ENCODE measurements around the gene ATF1. TPM values are rescaled to one million over a fixed set of nuclear protein-coding genes. Genes with fewer than 3 reads are reported as not detected.
"Not testable (repeated sequence)": the region's sequence is repeated elsewhere in the genome, so short reads cannot be mapped to it uniquely, and the experiment has no call there.

ATF1 gene
- total and polyA plus RNA-seq, 2 experiments from 2014 or later, result 24.7 to 35.5 TPM

- H3K79me2 ChIP-seq, result no peaks in the 10 kb centered on the region
- H3K4me1 ChIP-seq (ENCODE audit: insufficient read depth), result no peaks in the 10 kb centered on the region
- H2AFZ ChIP-seq, result peak within 1 kb of the TSS; percentile 45
- H4K20me1 ChIP-seq (ENCODE audit: insufficient read depth, poor library complexity, severe bottlenecking), result no peaks in the 10 kb centered on the region
- H3K4me2 ChIP-seq, result peak within 1 kb of the TSS; percentile 66
- no peak for TF ChIP-seq EZH2phosphoT487 (IDR thresholded peaks at IDR 0.05; ENCODE audit: low read depth, severe bottlenecking, unreplicated experiment)
- TF ChIP-seq CTCF (IDR thresholded peaks at IDR 0.05; ENCODE audit: poor library complexity), result no peak
- TF ChIP-seq EZH2 (IDR thresholded peaks at IDR 0.05; ENCODE audit: borderline replicate concordance), result no peak
- H3K27me3 ChIP-seq, result no peaks in the 10 kb centered on the region
- H3K4me3 ChIP-seq, result no peak within 1 kb of the TSS
- peak; percentile 12 for DNase-seq (ENCODE audit: low spot score)
- H3K9me3 ChIP-seq (ENCODE audit: low read depth), result no peaks in the 10 kb centered on the region
- no peaks in the 10 kb centered on the region for H3K36me3 ChIP-seq (replicated peaks; ENCODE audit: insufficient read depth, low read depth)
- no peaks in the 10 kb centered on the region for H3K9me2 ChIP-seq (replicated peaks; ENCODE audit: insufficient read depth)
- WGBS (ENCODE audit: low lambda C conversion rate, missing lambda C conversion rate), result 60% methylated on average over 36 of the region's 36 CpGs
- peak within 1 kb of the TSS; percentile 57 for H3K27ac ChIP-seq
Observed at GRCh38 chr12:50842637-50843493, 79.0 kb downstream of the ATF1 start, which contains the start of gene TMPRSS12. Gene TMPRSS12, plus strand, starts transcription at chr12:50842926. Its CDS starts 39 bp downstream, at chr12:50842965.

GRCh38 chr12:50845021-50845647 is 81.2 kb downstream of the ATF1 start:
- no peak for DNase-seq (ENCODE audit: low spot score)
- no peaks in the 10 kb centered on the region for H3K27me3 ChIP-seq
- no peaks in the 10 kb centered on the region for H3K79me2 ChIP-seq
- H4K20me1 ChIP-seq (ENCODE audit: insufficient read depth, poor library complexity, severe bottlenecking), result no peaks in the 10 kb centered on the region
- H3K36me3 ChIP-seq (replicated peaks; ENCODE audit: insufficient read depth, low read depth), result no peaks in the 10 kb centered on the region
- H3K4me1 ChIP-seq (ENCODE audit: insufficient read depth), result no peaks in the 10 kb centered on the region
- H3K4me3 ChIP-seq, result no peak overlapping the region
- H3K4me2 ChIP-seq, result no peak overlapping the region
- H2AFZ ChIP-seq, result no peak overlapping the region
- H3K27ac ChIP-seq, result no peak overlapping the region
- no peaks in the 10 kb centered on the region for H3K9me3 ChIP-seq (ENCODE audit: low read depth)
- TF ChIP-seq CTCF (IDR thresholded peaks at IDR 0.05; ENCODE audit: poor library complexity), result no peak
- no peak for TF ChIP-seq EZH2phosphoT487 (IDR thresholded peaks at IDR 0.05; ENCODE audit: low read depth, severe bottlenecking, unreplicated experiment)
- no peak for TF ChIP-seq EZH2 (IDR thresholded peaks at IDR 0.05; ENCODE audit: borderline replicate concordance)
- no peaks in the 10 kb centered on the region for H3K9me2 ChIP-seq (replicated peaks; ENCODE audit: insufficient read depth)

GRCh38 chr12:50848963-50849362 is 85.1 kb downstream of the ATF1 start:
- no peak overlapping the region for H2AFZ ChIP-seq
- H3K9me2 ChIP-seq (replicated peaks; ENCODE audit: insufficient read depth), result no peaks in the 10 kb centered on the region
- H4K20me1 ChIP-seq (ENCODE audit: insufficient read depth, poor library complexity, severe bottlenecking), result no peaks in the 10 kb centered on the region
- no peaks in the 10 kb centered on the region for H3K79me2 ChIP-seq
- H3K9me3 ChIP-seq (ENCODE audit: low read depth), result no peaks in the 10 kb centered on the region
- TF ChIP-seq CTCF (IDR thresholded peaks at IDR 0.05; ENCODE audit: poor library complexity), result no peak
- no peak for TF ChIP-seq EZH2 (IDR thresholded peaks at IDR 0.05; ENCODE audit: borderline replicate concordance)
- no peak overlapping the region for H3K4me3 ChIP-seq
- no peak overlapping the region for H3K27ac ChIP-seq
- no peaks in the 10 kb centered on the region for H3K27me3 ChIP-seq
- H3K4me1 ChIP-seq (ENCODE audit: insufficient read depth), result no peaks in the 10 kb centered on the region
- 83% methylated on average over 2 of the region's 2 CpGs for WGBS (ENCODE audit: low lambda C conversion rate, missing lambda C conversion rate)
- H3K4me2 ChIP-seq, result no peak overlapping the region
- DNase-seq (ENCODE audit: low spot score), result no peak
- no peaks in the 10 kb centered on the region for H3K36me3 ChIP-seq (replicated peaks; ENCODE audit: insufficient read depth, low read depth)

GRCh38 chr12:50855218-50855617 is 91.3 kb downstream of the ATF1 start:
- H3K9me2 ChIP-seq (replicated peaks; ENCODE audit: insufficient read depth); H3K4me1 ChIP-seq (ENCODE audit: insufficient read depth); H3K36me3 ChIP-seq (replicated peaks; ENCODE audit: insufficient read depth, low read depth); H4K20me1 ChIP-seq (ENCODE audit: insufficient read depth, poor library complexity, severe bottlenecking); DNase-seq (ENCODE audit: low spot score); H3K27me3 ChIP-seq; H3K4me2 ChIP-seq; H2AFZ ChIP-seq; H3K27ac ChIP-seq; H3K9me3 ChIP-seq (ENCODE audit: low read depth); H3K4me3 ChIP-seq; H3K79me2 ChIP-seq: not testable (repeated sequence)
- 100% methylated on average over 1 of the region's 1 CpG for WGBS (ENCODE audit: low lambda C conversion rate, missing lambda C conversion rate)

GRCh38 chr12:50855679-50856078 is 91.8 kb downstream of the ATF1 start:
- H3K79me2 ChIP-seq; H2AFZ ChIP-seq; H3K9me2 ChIP-seq (replicated peaks; ENCODE audit: insufficient read depth); H3K27ac ChIP-seq; H4K20me1 ChIP-seq (ENCODE audit: insufficient read depth, poor library complexity, severe bottlenecking); H3K4me2 ChIP-seq; DNase-seq (ENCODE audit: low spot score); H3K36me3 ChIP-seq (replicated peaks; ENCODE audit: insufficient read depth, low read depth); H3K9me3 ChIP-seq (ENCODE audit: low read depth); H3K4me1 ChIP-seq (ENCODE audit: insufficient read depth); H3K27me3 ChIP-seq; H3K4me3 ChIP-seq: not testable (repeated sequence)
- 95% methylated on average over 2 of the region's 2 CpGs for WGBS (ENCODE audit: low lambda C conversion rate, missing lambda C conversion rate)
